ENCODE measurements around the gene KLHL26.

DNA sequence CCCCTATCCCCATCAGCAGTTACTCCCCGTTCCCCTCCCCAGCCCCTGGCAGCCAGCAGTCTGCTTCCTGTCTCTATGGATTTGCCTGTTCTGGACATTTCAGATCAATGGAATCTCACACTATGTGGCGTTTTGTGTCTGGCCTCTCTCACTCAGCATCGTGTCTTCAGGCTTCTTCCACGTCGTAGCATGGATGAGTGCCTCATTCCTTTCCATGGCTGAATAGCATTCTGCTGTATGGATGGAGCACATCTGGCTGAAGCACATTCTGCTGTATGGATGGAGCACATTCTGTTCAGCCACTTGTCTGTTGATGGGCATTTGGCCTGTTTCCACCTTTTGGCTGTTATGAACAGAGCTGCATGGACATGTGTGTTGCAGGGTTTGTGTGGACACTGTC lies 76.2 kb downstream of the KLHL26 start:
- TF ChIP-seq CTCF (IDR thresholded peaks at IDR 0.05; ENCODE audit: low read length) (no peak), EZH2 (optimal IDR thresholded peaks at IDR 0.05; ENCODE audit: low read depth, low read length) (no peak)

Measured in MM.1S (cell line).